GM23338 (cell line): ENCODE data around the gene SASH1. TPM values are rescaled to one million over a fixed set of nuclear protein-coding genes. Genes with fewer than 3 reads are reported as not detected.

Experiments used
- ATAC-seq: fragments of 200-7000 bp; cut with Tn5 transposase; 3 replicates; pipeline ENCODE4 v1.9.1; 2020
- DNase-seq: peaks from one replicate; pipeline ENCODE4 v3.0.0-alpha.2; 2015; ENCODE audit warnings: low spot score
- H2AFZ ChIP-seq: fragments of 200-600 bp; sonication (generic); 2 replicates; pipeline ENCODE4 v1.8.0; 2016; ENCODE audit warnings: antibody characterized with exemption, mild to moderate bottlenecking, moderate library complexity
- H3F3A ChIP-seq: fragments of 200-600 bp; sonication (generic); replicated peaks from 2 replicates; pipeline ENCODE4 v1.8.0; 2017; ENCODE audit warnings: antibody characterized with exemption, mixed run types, low read depth
- H3K27ac ChIP-seq: fragments of 200-600 bp; sonication (generic); 2 replicates; pipeline ENCODE4 v1.6.1; 2016; ENCODE audit warnings: low read depth
- H3K27me3 ChIP-seq: fragments of 200-600 bp; sonication (generic); 2 replicates; pipeline ENCODE4 v1.8.0; 2016; ENCODE audit warnings: mild to moderate bottlenecking, mixed run types, moderate library complexity; ENCODE audit not compliant: insufficient read depth
- H3K36me3 ChIP-seq: fragments of 200-600 bp; sonication (generic); 2 replicates; pipeline ENCODE4 v1.8.0; 2016; ENCODE audit warnings: mild to moderate bottlenecking; ENCODE audit not compliant: insufficient read depth
- H3K4me1 ChIP-seq: fragments of 200-600 bp; sonication (generic); 2 replicates; pipeline ENCODE4 v1.8.0; 2016; ENCODE audit warnings: mild to moderate bottlenecking, moderate library complexity; ENCODE audit not compliant: insufficient read depth
- H3K4me2 ChIP-seq: fragments of 200-600 bp; sonication (generic); 2 replicates; pipeline ENCODE4 v1.7.1; 2017; ENCODE audit warnings: mixed run types
- H3K4me3 ChIP-seq: fragments of 200-600 bp; sonication (generic); 2 replicates; pipeline ENCODE4 v1.6.1; 2016; ENCODE audit warnings: mixed run types
- H3K79me2 ChIP-seq: fragments of 200-600 bp; sonication (generic); replicated peaks from 2 replicates; pipeline ENCODE4 v1.8.0; 2017; ENCODE audit warnings: mild to moderate bottlenecking; ENCODE audit not compliant: insufficient read depth
- H3K9me2 ChIP-seq: fragments of 200-600 bp; sonication (generic); 2 replicates; pipeline ENCODE4 v1.8.0; 2017; ENCODE audit not compliant: insufficient read depth
- H4K20me1 ChIP-seq: fragments of 200-600 bp; sonication (generic); replicated peaks from 2 replicates; pipeline ENCODE4 v1.8.0; 2017; ENCODE audit warnings: mild to moderate bottlenecking; ENCODE audit not compliant: insufficient read depth
- H3K27ac Mint-ChIP-seq: 2 replicates; pipeline ENCODE4 v1.8.0; 2020; ENCODE audit warnings: inconsistent platforms, mild to moderate bottlenecking, moderate library complexity, mixed read lengths
- H3K27me3 Mint-ChIP-seq: 3 replicates; pipeline ENCODE4 v1.8.0; 2022; ENCODE audit warnings: low read depth, mild to moderate bottlenecking, moderate library complexity, mixed read lengths, inconsistent platforms; ENCODE audit not compliant: insufficient read depth, poor library complexity
- H3K36me3 Mint-ChIP-seq: 3 replicates; pipeline ENCODE4 v1.8.0; 2021; ENCODE audit warnings: low read depth, mild to moderate bottlenecking, inconsistent platforms, moderate library complexity, mixed read lengths
- H3K4me1 Mint-ChIP-seq: 3 replicates; pipeline ENCODE4 v1.8.0; 2020; ENCODE audit warnings: mild to moderate bottlenecking, inconsistent platforms, mixed read lengths
- H3K4me3 Mint-ChIP-seq: 3 replicates; pipeline ENCODE4 v1.8.0; 2021; ENCODE audit warnings: moderate library complexity, mild to moderate bottlenecking, inconsistent platforms, mixed read lengths
- H3K9me3 Mint-ChIP-seq: 3 replicates; pipeline ENCODE4 v1.8.0; 2020; ENCODE audit warnings: moderate library complexity, mild to moderate bottlenecking, inconsistent platforms, mixed read lengths
- CREB1 ChIP-seq: fragments of 250-450 bp; sonication (Bioruptor Pico); IDR thresholded peaks from 2 replicates; pipeline ENCODE4 v1.5.0; 2020; ENCODE audit warnings: low read depth, mild to moderate bottlenecking, moderate library complexity
- EZH2 ChIP-seq: fragments of 200-600 bp; sonication (generic); IDR thresholded peaks from one replicate; pipeline ENCODE4 v1.8.0; 2017; ENCODE audit warnings: antibody characterized with exemption, mild to moderate bottlenecking, low read depth; ENCODE audit not compliant: unreplicated experiment
- EZH2phosphoT487 ChIP-seq: fragments of 200-600 bp; sonication (generic); IDR thresholded peaks from one replicate; pipeline ENCODE4 v1.8.1; 2018; ENCODE audit warnings: antibody characterized with exemption; ENCODE audit not compliant: unreplicated experiment
- POLR2AphosphoS5 ChIP-seq: IDR thresholded peaks from 2 replicates; pipeline ENCODE4 v1.6.1; 2016; ENCODE audit warnings: antibody characterized with exemption, low read depth
- REST ChIP-seq: IDR thresholded peaks from one replicate; pipeline ENCODE4 v1.6.1; 2018; ENCODE audit warnings: antibody characterized with exemption; ENCODE audit not compliant: unreplicated experiment
- STAT1 ChIP-seq: IDR thresholded peaks from one replicate; pipeline ENCODE4 v1.6.1; 2016; ENCODE audit warnings: antibody characterized with exemption; ENCODE audit not compliant: unreplicated experiment
- ZNF114 ChIP-seq: fragments of 250-450 bp; sonication (Bioruptor Pico); IDR thresholded peaks from 2 replicates; pipeline ENCODE4 v1.5.0; 2020; ENCODE audit warnings: mild to moderate bottlenecking, moderate library complexity
- ZNF331 ChIP-seq: fragments of 250-450 bp; sonication (Bioruptor Pico); IDR thresholded peaks from 2 replicates; pipeline ENCODE4 v1.5.0; 2020; ENCODE audit warnings: low read depth, mild to moderate bottlenecking, moderate library complexity
- ZNF462 ChIP-seq: fragments of 250-450 bp; sonication (Bioruptor Pico); IDR thresholded peaks from 2 replicates; pipeline ENCODE4 v1.5.0; 2020; ENCODE audit warnings: mild to moderate bottlenecking, moderate library complexity
- polyA plus RNA-seq: library from polyadenylated mRNA; unstranded; fragments of >200 nt; fragmentation: Nextera tagmentation; extraction: Ambion mirVana; gene quantifications from 2 replicates; pipeline ENCODE4 v1.2.1, GENCODE V29; 2016
- total RNA-seq: library from RNA; depleted of rRNA; stranded (reverse); fragments of >200 nt; shearing (Covaris generic); gene quantifications from 2 replicates; pipeline ENCODE4 v1.2.3, GENCODE V29; 2014

SASH1 gene
- total and polyA plus RNA-seq, 2 experiments from 2014 or later: 8.2 to 30.2 TPM

GRCh38 chr6:148426317-148426977 lies 83.8 kb downstream of the SASH1 start (continued):
- TF ChIP-seq ZNF462: no peak
- no peak for TF ChIP-seq ZNF114 (CRISPR knock-in tag)
- no peak for TF ChIP-seq STAT1
- no peak for TF ChIP-seq ZNF331 (CRISPR knock-in tag)
- TF ChIP-seq EZH2: no peak

GRCh38 chr6:148427333-148427732 lies 84.7 kb downstream of the SASH1 start:
- Mint-ChIP-seq H3K4me3 (no peak overlapping the region), H3K4me1 (peaks cover 7% of the 10 kb centered on the region), H3K27me3 (peaks cover 4% of the 10 kb centered on the region), H3K36me3 (no peaks in the 10 kb centered on the region), H3K9me3 (no peaks in the 10 kb centered on the region), H3K27ac (no peak overlapping the region)
- no peaks in the 10 kb centered on the region for H3K79me2 ChIP-seq
- H3K4me2 ChIP-seq: no peak overlapping the region
- ATAC-seq: no peak
- H3K27me3 ChIP-seq: no peaks in the 10 kb centered on the region
- no peaks in the 10 kb centered on the region for H3F3A ChIP-seq
- H2AFZ ChIP-seq: no peak overlapping the region
- H4K20me1 ChIP-seq: no peaks in the 10 kb centered on the region; the same call in none of the 2 replicates
- no peak overlapping the region for H3K27ac ChIP-seq
- H3K9me2 ChIP-seq: no peaks in the 10 kb centered on the region
- no peaks in the 10 kb centered on the region for H3K4me1 ChIP-seq
- no peaks in the 10 kb centered on the region for H3K36me3 ChIP-seq
- no peak for TF ChIP-seq EZH2phosphoT487
- no peak for TF ChIP-seq POLR2AphosphoS5
- no peak for TF ChIP-seq REST
- no peak for TF ChIP-seq ZNF331 (CRISPR knock-in tag)
- no peak for TF ChIP-seq ZNF114 (CRISPR knock-in tag)
- no peak for TF ChIP-seq CREB1 (CRISPR knock-in tag)
- H3K4me3 ChIP-seq: no peak overlapping the region
- DNase-seq: no peak
